Measurements from ENCODE around the gene RGS1.

Gene RGS1

GRCh38 chr1:192550922-192551534, 24.5 kb upstream of the RGS1 start:
- TF ChIP-seq CEBPB (IDR thresholded peaks at IDR 0.05) (no peak), EP300 (IDR thresholded peaks at IDR 0.05; ENCODE audit: borderline replicate concordance) (no peak), TCF12 (IDR thresholded peaks at IDR 0.05; ENCODE audit: low read depth) (no peak), ZBTB7A (IDR thresholded peaks at IDR 0.05; ENCODE audit: low read depth) (no peak), TEAD4 (IDR thresholded peaks at IDR 0.05) (no peak), CREB1 (IDR thresholded peaks at IDR 0.05; ENCODE audit: low read depth) (no peak), MAX (IDR thresholded peaks at IDR 0.05) (no peak), FOXM1 (IDR thresholded peaks at IDR 0.05; ENCODE audit: borderline replicate concordance, low read depth) (no peak), REST (IDR thresholded peaks at IDR 0.05; ENCODE audit: low read depth) (no peak)

- TF ChIP-seq FOXM1 (IDR thresholded peaks at IDR 0.05; ENCODE audit: borderline replicate concordance, low read depth) (no peak), CEBPB (IDR thresholded peaks at IDR 0.05) (no peak), TAF1 (IDR thresholded peaks at IDR 0.05; ENCODE audit: low read depth) (no peak), NFIC (IDR thresholded peaks at IDR 0.05) (no peak), EGR1 (IDR thresholded peaks at IDR 0.05) (no peak), CREB1 (IDR thresholded peaks at IDR 0.05; ENCODE audit: low read depth) (no peak), RAD21 (IDR thresholded peaks at IDR 0.05; ENCODE audit: low read depth) (no peak), EP300 (IDR thresholded peaks at IDR 0.05; ENCODE audit: borderline replicate concordance) (no peak), YY1 (IDR thresholded peaks at IDR 0.05; ENCODE audit: low read depth) (no peak), REST (IDR thresholded peaks at IDR 0.05; ENCODE audit: low read depth) (no peak), ZBTB7A (IDR thresholded peaks at IDR 0.05; ENCODE audit: low read depth) (no peak), USF1 (IDR thresholded peaks at IDR 0.05) (no peak), MAX (IDR thresholded peaks at IDR 0.05) (no peak), TCF12 (IDR thresholded peaks at IDR 0.05; ENCODE audit: low read depth) (no peak), TEAD4 (IDR thresholded peaks at IDR 0.05) (no peak)
Measured at GRCh38 chr1:192552760-192553191, 22.8 kb upstream of the RGS1 start.

- no peak for TF ChIP-seq TEAD4 (IDR thresholded peaks at IDR 0.05)
- TF ChIP-seq REST (IDR thresholded peaks at IDR 0.05; ENCODE audit: low read depth) = no peak
- TF ChIP-seq FOXM1 (IDR thresholded peaks at IDR 0.05; ENCODE audit: borderline replicate concordance, low read depth) = no peak
- TF ChIP-seq CEBPB (IDR thresholded peaks at IDR 0.05) = no peak
- TF ChIP-seq RAD21 (IDR thresholded peaks at IDR 0.05; ENCODE audit: low read depth) = no peak
Measured at GRCh38 chr1:192553741-192554140, 21.8 kb upstream of the RGS1 start.

GRCh38 chr1:192554904-192555303, 20.7 kb upstream of the RGS1 start:
- TF ChIP-seq REST (IDR thresholded peaks at IDR 0.05; ENCODE audit: low read depth) (no peak), YY1 (IDR thresholded peaks at IDR 0.05; ENCODE audit: low read depth) (no peak), CREB1 (IDR thresholded peaks at IDR 0.05; ENCODE audit: low read depth) (no peak)
